GM23248 (cell line): ENCODE data around the gene ELMO3. TPM values are rescaled to one million over a fixed set of nuclear protein-coding genes. Genes with fewer than 3 reads are reported as not detected.

Source experiments
- DNase-seq: peaks from one replicate; pipeline ENCODE4 v3.0.0-alpha.2; 2015
- H2AFZ ChIP-seq: fragments of 200-600 bp; sonication (generic); 2 replicates; pipeline ENCODE4 v1.6.1; 2016; ENCODE audit warnings: antibody characterized with exemption
- H3F3A ChIP-seq: fragments of 200-600 bp; sonication (generic); 2 replicates; pipeline ENCODE4 v1.6.1; 2016; ENCODE audit warnings: mild to moderate bottlenecking, antibody characterized with exemption, mixed run types; ENCODE audit not compliant: insufficient read depth
- H3K27ac ChIP-seq: fragments of 200-600 bp; sonication (generic); 2 replicates; pipeline ENCODE4 v1.5.1; 2016; ENCODE audit warnings: mild to moderate bottlenecking
- H3K27me3 ChIP-seq: fragments of 200-600 bp; sonication (generic); replicated peaks from 2 replicates; pipeline ENCODE4 v1.6.1; 2016; ENCODE audit warnings: mild to moderate bottlenecking; ENCODE audit not compliant: insufficient read depth
- H3K36me3 ChIP-seq: fragments of 200-600 bp; sonication (generic); 2 replicates; pipeline ENCODE4 v1.6.1; 2016; ENCODE audit warnings: low read depth, mild to moderate bottlenecking
- H3K4me1 ChIP-seq: fragments of 200-600 bp; sonication (generic); 2 replicates; pipeline ENCODE4 v1.6.1; 2016; ENCODE audit warnings: mild to moderate bottlenecking; ENCODE audit not compliant: insufficient read depth
- H3K4me2 ChIP-seq: fragments of 200-600 bp; sonication (generic); one replicate; pipeline ENCODE4 v1.6.1; 2016; ENCODE audit warnings: mild to moderate bottlenecking; ENCODE audit not compliant: unreplicated experiment
- H3K4me3 ChIP-seq: fragments of 200-600 bp; sonication (generic); 2 replicates; pipeline ENCODE4 v1.5.1; 2016; ENCODE audit warnings: mild to moderate bottlenecking
- H3K79me2 ChIP-seq: fragments of 200-600 bp; sonication (generic); 2 replicates; pipeline ENCODE4 v1.6.1; 2016; ENCODE audit warnings: mild to moderate bottlenecking; ENCODE audit not compliant: insufficient read depth
- H3K9ac ChIP-seq: fragments of 200-600 bp; sonication (generic); 2 replicates; pipeline ENCODE4 v1.6.1; 2016; ENCODE audit warnings: mild to moderate bottlenecking
- H3K9me2 ChIP-seq: fragments of 200-600 bp; sonication (generic); 2 replicates; pipeline ENCODE4 v1.6.1; 2016; ENCODE audit warnings: mixed run types, mild to moderate bottlenecking, moderate library complexity; ENCODE audit not compliant: insufficient read depth
- H3K9me3 ChIP-seq: fragments of 200-600 bp; sonication (generic); one replicate; pipeline ENCODE4 v1.6.1; 2017; ENCODE audit warnings: low read depth
- H4K20me1 ChIP-seq: fragments of 200-600 bp; sonication (generic); 2 replicates; pipeline ENCODE4 v1.6.0; 2016; ENCODE audit not compliant: insufficient read depth
- EZH2 ChIP-seq: fragments of 200-600 bp; sonication (generic); IDR thresholded peaks from 2 replicates; pipeline ENCODE4 v1.6.1; 2018; ENCODE audit warnings: antibody characterized with exemption, mild to moderate bottlenecking; ENCODE audit not compliant: insufficient read depth, poor library complexity, severe bottlenecking
- EZH2phosphoT487 ChIP-seq: fragments of 200-600 bp; sonication (generic); IDR thresholded peaks from 2 replicates; pipeline ENCODE4 v1.6.1; 2018; ENCODE audit warnings: antibody characterized with exemption, moderate library complexity, mild to moderate bottlenecking, low read depth; ENCODE audit not compliant: insufficient read depth
- WGBS, 2 experiments: methylation state at CpG; one replicate each; pipeline ENCODE4 v1.1.6; 2015 to 2017; ENCODE audit warnings: low lambda C conversion rate in 2 of 2, low coverage in 1 of 2; ENCODE audit errors: missing lambda C conversion rate in 2 of 2; 5-methylcytosine and 5-hydroxymethylcytosine counted together
- in situ Hi-C: fragments of 300-500 bp; cut with MboI; formaldehyde crosslinking; loops from 2 replicates; pipeline ENCODE4 v1.15.0; 2020
- polyA plus RNA-seq: library from polyadenylated mRNA; unstranded; fragments of >200 nt; fragmentation: Nextera tagmentation; extraction: Ambion mirVana; gene quantifications from 2 replicates; pipeline ENCODE4 v1.2.1, GENCODE V29; 2016
- total RNA-seq: library from RNA; depleted of rRNA; stranded (reverse); fragments of >200 nt; shearing (Covaris generic); gene quantifications from 2 replicates; pipeline ENCODE4 v1.2.3, GENCODE V29; 2014

ELMO3 gene
- total and polyA plus RNA-seq, 2 experiments from 2014 or later = 1.5 TPM; not detected in 1

DNA sequence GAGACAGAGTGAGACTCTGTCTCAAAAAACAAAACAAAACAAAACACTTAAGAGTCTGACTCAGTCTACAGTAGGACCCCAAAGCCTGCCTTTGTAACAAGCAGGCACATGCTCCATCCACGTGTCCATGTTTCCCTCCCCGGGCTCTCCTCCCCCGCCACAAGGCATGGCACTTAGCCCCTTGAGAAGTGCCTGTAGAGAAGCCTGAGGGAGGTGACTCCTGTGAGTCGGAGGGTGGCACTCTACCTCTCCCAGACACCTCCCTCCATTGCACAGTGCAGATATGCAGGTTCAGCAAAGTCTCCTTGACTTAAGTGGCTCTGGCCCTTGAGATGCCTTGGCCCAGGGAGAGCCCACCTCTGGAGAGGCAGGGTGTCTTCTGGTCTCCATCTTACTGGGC lies 41.6 kb downstream of the ELMO3 start:
- H3K27me3 ChIP-seq = no peaks in the 10 kb centered on the region
- in situ Hi-C loops = no loop called here
- no peaks in the 10 kb centered on the region for H3K36me3 ChIP-seq
- DNase-seq = peak; percentile 61
- H3K4me3 ChIP-seq = no peak overlapping the region
- no peaks in the 10 kb centered on the region for H3K9me3 ChIP-seq
- H3K4me1 ChIP-seq = peaks cover 55% of the 10 kb centered on the region
- 46 to 48% methylated on average over 4 of the region's 4 CpGs for WGBS, 2 experiments
- H3K27ac ChIP-seq = peak overlapping the region; percentile 95
- H3K79me2 ChIP-seq = peaks cover 36% of the 10 kb centered on the region
- peak overlapping the region; percentile 79 for H3K9ac ChIP-seq
- peak overlapping the region; percentile 20 for H3K4me2 ChIP-seq
- no peaks in the 10 kb centered on the region for H3K9me2 ChIP-seq
- no peak overlapping the region for H2AFZ ChIP-seq
- TF ChIP-seq EZH2phosphoT487 (no peak), EZH2 (no peak)
- no peaks in the 10 kb centered on the region for H4K20me1 ChIP-seq
- peaks cover 51% of the 10 kb centered on the region for H3F3A ChIP-seq

DNA sequence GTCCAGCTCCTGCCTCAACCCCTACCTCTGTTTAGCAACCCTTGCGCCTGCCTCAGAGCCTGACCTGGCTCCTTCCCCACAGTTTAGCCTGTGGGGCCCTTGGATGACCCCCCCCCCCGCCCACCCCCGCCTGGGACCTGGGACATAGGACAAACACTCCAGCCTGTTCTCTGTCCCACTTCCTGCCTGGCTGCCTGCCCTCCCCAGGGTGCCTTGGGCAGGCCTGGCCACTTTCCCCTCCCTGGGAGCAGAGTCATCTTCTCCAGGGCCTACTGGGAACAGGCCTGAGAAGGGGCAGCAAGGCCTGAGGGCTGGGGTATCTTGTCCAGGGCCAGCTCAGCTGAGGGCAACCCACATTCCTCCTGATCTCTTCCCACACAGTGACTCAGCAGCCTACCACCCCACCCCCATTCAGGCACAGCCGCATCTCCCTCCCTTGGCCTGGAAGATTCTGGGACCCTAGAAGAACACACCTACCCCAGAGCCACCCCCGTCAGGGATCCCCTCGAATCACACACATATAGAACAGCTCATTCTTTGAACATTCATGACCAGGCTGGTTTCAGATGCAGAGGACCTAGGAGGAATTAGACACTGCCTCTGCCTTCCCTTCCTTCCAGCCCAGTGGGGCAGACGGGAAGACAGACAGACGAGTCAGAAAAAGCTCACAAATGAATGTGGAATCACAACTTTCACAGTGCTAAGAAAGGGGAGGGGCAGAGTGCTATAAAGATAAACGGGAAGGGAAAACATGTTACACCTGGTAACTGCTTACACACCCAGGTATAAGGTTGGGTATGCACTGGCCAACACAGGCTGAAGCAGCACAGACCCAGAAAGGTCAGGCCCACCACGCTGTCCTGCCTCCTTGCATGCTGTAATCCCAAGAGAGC lies 42.3 kb downstream of the ELMO3 start:
- 13 to 16% methylated on average over 10 of the region's 10 CpGs for WGBS, 2 experiments
- in situ Hi-C loops = no loop called here
- no peaks in the 10 kb centered on the region for H3K36me3 ChIP-seq
- no peaks in the 10 kb centered on the region for H3K9me3 ChIP-seq
- H3K27ac ChIP-seq = peak overlapping the region; percentile 95
- H3K4me1 ChIP-seq = peaks cover 56% of the 10 kb centered on the region
- peak overlapping the region; percentile 13; the same call in 1 of the 2 replicates for H3K4me3 ChIP-seq
- H3F3A ChIP-seq = peaks cover 54% of the 10 kb centered on the region
- no peaks in the 10 kb centered on the region for H4K20me1 ChIP-seq
- H2AFZ ChIP-seq = peak overlapping the region; percentile 66
- no peak for TF ChIP-seq EZH2
- no peak for TF ChIP-seq EZH2phosphoT487
- H3K9ac ChIP-seq = peak overlapping the region; percentile 79
- peak overlapping the region; percentile 47 for H3K4me2 ChIP-seq
- H3K27me3 ChIP-seq = no peaks in the 10 kb centered on the region
- DNase-seq = peak; percentile 92
- H3K79me2 ChIP-seq = peaks cover 36% of the 10 kb centered on the region
- H3K9me2 ChIP-seq = no peaks in the 10 kb centered on the region

DNA sequence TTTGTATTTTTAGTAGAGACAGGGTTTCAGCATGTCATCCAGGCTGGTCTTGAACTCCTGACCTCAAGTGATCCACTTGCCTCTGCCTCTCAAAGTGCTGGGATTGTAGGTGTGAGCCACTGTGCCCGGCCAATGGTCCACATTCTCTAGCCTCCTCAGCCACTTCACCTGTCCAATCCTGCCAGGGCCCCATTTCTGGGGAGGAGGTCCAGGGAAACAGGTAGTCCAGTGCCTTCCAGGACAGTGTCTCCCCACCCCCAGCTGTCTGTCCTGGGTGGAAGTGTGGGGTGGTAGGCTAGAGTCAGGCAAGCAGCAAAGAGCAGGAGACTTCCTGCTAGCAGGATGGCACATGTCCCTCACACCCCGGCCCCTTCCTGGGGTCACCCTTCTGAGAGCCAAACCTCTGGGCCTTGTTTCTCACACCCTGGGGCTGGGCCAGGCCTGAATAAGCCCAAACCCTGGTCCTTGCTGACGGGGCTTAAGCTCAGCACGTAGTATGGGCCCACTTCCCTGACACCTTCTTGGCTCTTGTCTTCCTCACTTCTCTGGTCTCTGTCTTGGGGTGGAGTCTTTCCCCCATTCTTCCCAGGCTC lies 43.3 kb downstream of the ELMO3 start:
- Histone ChIP-seq H2AFZ (no peak overlapping the region), H3K79me2 (peaks cover 36% of the 10 kb centered on the region), H3F3A (peaks cover 54% of the 10 kb centered on the region), H3K27ac (peak overlapping the region; percentile 95), H3K27me3 (no peaks in the 10 kb centered on the region), H3K36me3 (no peaks in the 10 kb centered on the region), H4K20me1 (no peaks in the 10 kb centered on the region), H3K4me1 (peaks cover 56% of the 10 kb centered on the region), H3K4me2 (no peak overlapping the region), H3K9me2 (no peaks in the 10 kb centered on the region), H3K9ac (peak overlapping the region; percentile 79), H3K9me3 (no peaks in the 10 kb centered on the region), H3K4me3 (no peak overlapping the region)
- 71 to 81% methylated on average over 4 of the region's 4 CpGs for WGBS, 2 experiments
- no peak for DNase-seq
- in situ Hi-C loops = no loop called here
- TF ChIP-seq EZH2phosphoT487 = no peak
- no peak for TF ChIP-seq EZH2

DNA sequence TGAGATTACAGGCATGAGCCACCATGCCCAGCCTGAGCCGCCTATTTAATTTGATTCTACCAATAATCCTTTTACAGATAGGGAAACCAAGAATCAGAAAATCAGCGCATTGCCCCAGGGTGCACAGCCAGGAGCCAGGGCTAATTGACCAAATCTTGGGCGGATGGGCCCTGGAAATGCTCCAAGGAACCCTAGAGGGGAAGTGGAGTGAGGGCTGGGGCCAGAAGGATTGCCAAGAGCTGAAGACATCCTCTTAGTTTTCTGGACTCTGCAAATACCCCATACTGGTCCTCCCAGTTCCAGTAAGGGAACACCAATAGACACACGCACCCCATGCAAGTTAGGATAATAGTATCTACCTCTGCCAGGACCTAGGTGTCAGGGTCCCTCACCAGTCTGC lies 44.5 kb downstream of the ELMO3 start:
- Histone ChIP-seq H3K9me2 (no peaks in the 10 kb centered on the region), H3K36me3 (no peaks in the 10 kb centered on the region), H3K79me2 (peaks cover 36% of the 10 kb centered on the region), H3K4me1 (peaks cover 63% of the 10 kb centered on the region), H3K9ac (peak overlapping the region; percentile 53; the same call in 1 of the 2 replicates), H3K4me3 (no peak overlapping the region), H3K27me3 (no peaks in the 10 kb centered on the region), H3K9me3 (no peaks in the 10 kb centered on the region), H4K20me1 (no peaks in the 10 kb centered on the region), H3K27ac (peak overlapping the region; percentile 94), H2AFZ (no peak overlapping the region), H3F3A (peaks cover 54% of the 10 kb centered on the region), H3K4me2 (peak overlapping the region; percentile 86)
- DNase-seq = no peak
- 95 to 98% methylated on average over 4 of the region's 4 CpGs for WGBS, 2 experiments
- TF ChIP-seq EZH2 = no peak
- no peak for TF ChIP-seq EZH2phosphoT487
- in situ Hi-C loops = no loop called here
